DND-41 (cell line): Measurements from ENCODE around the gene MORN1.

Source experiments
- ATAC-seq: fragments of 200-7000 bp; cut with Tn5 transposase; 3 replicates; pipeline ENCODE4 v1.9.1; 2021; ENCODE audit warnings: low read depth; ENCODE audit not compliant: insufficient read depth
- DNase-seq: peaks from one replicate; pipeline ENCODE4 v3.0.0-alpha.2; 2020
- H2AFZ ChIP-seq: 2 replicates; pipeline ENCODE4 v1.6.0; 2012; ENCODE audit warnings: low read depth, low read length
- H3K27ac ChIP-seq: 2 replicates; pipeline ENCODE4 v1.5.1; 2012; ENCODE audit warnings: low read length, inconsistent platforms
- H3K27me3 ChIP-seq: fragments of 200-600 bp; sonication (generic); 2 replicates; pipeline ENCODE4 v1.6.0; 2012; ENCODE audit warnings: low read length, mild to moderate bottlenecking, inconsistent platforms; ENCODE audit not compliant: insufficient read depth, poor library complexity
- H3K36me3 ChIP-seq: 2 replicates; pipeline ENCODE4 v1.5.1; 2012; ENCODE audit warnings: low read length, inconsistent platforms; ENCODE audit not compliant: insufficient read depth
- H3K4me1 ChIP-seq: 2 replicates; pipeline ENCODE4 v1.5.1; 2012; ENCODE audit warnings: mild to moderate bottlenecking, low read length; ENCODE audit not compliant: insufficient read depth
- H3K4me2 ChIP-seq: 2 replicates; pipeline ENCODE4 v1.6.0; 2012; ENCODE audit warnings: mild to moderate bottlenecking, moderate library complexity, low read length, inconsistent platforms; ENCODE audit not compliant: insufficient read depth
- H3K4me3 ChIP-seq, 2 experiments: fragments of 200-600 bp in 1 of 2; shearing (Covaris generic) in 1 of 2; 2 replicates each; pipeline ENCODE4 v1.5.1; 2012 to 2016; ENCODE audit warnings: inconsistent platforms in 2 of 2, low read length in 2 of 2, mild to moderate bottlenecking in 2 of 2, low read depth in 1 of 2, moderate library complexity in 1 of 2
- H3K79me2 ChIP-seq: 2 replicates; pipeline ENCODE4 v1.6.0; 2012; ENCODE audit warnings: low read length, inconsistent platforms; ENCODE audit not compliant: insufficient read depth
- H3K9ac ChIP-seq: 2 replicates; pipeline ENCODE4 v1.6.0; 2012; ENCODE audit warnings: low read depth, mild to moderate bottlenecking, inconsistent platforms, low read length, moderate library complexity
- H3K9me3 ChIP-seq: 2 replicates; pipeline ENCODE4 v1.5.1; 2012; ENCODE audit warnings: low read length, moderate library complexity, mild to moderate bottlenecking, inconsistent platforms; ENCODE audit not compliant: insufficient read depth, severe bottlenecking
- H4K20me1 ChIP-seq: 2 replicates; pipeline ENCODE4 v1.6.0; 2012; ENCODE audit warnings: low read length; ENCODE audit not compliant: insufficient read depth
- CTCF ChIP-seq: IDR thresholded peaks from 2 replicates; pipeline ENCODE4 v1.5.1; 2012; ENCODE audit warnings: borderline replicate concordance, low read length, moderate library complexity, mild to moderate bottlenecking; ENCODE audit not compliant: poor library complexity, severe bottlenecking; ENCODE audit errors: extremely low read depth
- EZH2 ChIP-seq: IDR thresholded peaks from 3 replicates; pipeline ENCODE4 v1.6.1; 2012; ENCODE audit warnings: borderline replicate concordance, low read depth, mild to moderate bottlenecking, moderate library complexity, low read length, inconsistent platforms; ENCODE audit not compliant: severe bottlenecking

The MORN1 gene

DNA sequence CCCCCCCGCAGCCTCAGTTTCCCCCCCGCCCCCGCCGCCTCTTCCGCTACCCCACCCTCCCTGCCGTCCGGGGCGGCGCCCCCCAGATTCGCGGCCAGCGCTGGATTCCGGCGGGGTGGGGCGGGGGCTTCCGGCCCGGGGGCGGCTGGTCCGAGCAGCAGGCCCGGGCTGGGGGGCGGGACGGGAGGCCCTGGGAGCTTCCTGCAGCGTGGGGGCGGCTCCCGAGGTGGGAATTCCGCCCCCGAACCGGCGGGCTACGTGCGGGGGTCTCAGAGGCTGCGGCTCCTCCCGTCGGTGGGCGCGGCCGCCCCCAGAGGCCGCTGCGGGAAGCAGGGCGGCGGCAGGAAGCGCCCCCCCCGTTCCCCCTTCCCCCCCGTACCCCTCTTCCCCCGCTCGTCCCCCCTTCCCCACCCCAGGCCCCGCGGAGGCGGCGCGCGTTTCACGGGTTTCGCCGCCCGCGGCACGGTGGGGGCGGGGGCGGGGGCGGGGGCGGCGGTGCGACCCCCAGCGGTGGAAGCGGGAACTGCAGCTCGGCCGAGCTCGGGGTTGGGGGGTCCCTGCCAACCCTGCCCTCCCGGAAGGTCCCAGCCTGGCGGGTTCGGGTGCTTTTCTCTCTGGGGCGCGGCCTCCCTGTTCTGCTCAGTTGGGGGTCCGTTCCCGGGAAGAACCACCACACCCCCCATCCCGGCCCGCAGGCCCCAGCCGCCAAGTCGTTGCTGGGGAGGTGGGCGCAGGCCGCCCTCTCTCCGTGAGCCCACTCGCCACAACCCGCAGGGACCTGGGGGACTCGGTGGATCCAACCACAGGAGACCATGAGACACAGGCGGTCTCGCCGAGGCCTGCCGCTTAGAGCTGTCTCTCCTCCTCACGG lies 76.3 kb downstream of the MORN1 start:
- Histone ChIP-seq H2AFZ (peak overlapping the region; percentile 70), H3K9ac (peak overlapping the region; percentile 65), H3K9me3 (no peaks in the 10 kb centered on the region), H3K79me2 (no peaks in the 10 kb centered on the region), H3K27me3 (no peaks in the 10 kb centered on the region), H3K27ac (peak overlapping the region; percentile 63), H3K4me3 (peak overlapping the region; percentile 12 to 57; a peak in 3 of 4 replicates), H4K20me1 (peaks cover 18% of the 10 kb centered on the region), H3K36me3 (no peaks in the 10 kb centered on the region), H3K4me2 (peak overlapping the region; percentile 82), H3K4me1 (peaks cover 43% of the 10 kb centered on the region)
- ATAC-seq, result peak; percentile 51
- TF ChIP-seq EZH2 (no peak), CTCF (peak; percentile 72)
- peak; percentile 63 for DNase-seq

DNA sequence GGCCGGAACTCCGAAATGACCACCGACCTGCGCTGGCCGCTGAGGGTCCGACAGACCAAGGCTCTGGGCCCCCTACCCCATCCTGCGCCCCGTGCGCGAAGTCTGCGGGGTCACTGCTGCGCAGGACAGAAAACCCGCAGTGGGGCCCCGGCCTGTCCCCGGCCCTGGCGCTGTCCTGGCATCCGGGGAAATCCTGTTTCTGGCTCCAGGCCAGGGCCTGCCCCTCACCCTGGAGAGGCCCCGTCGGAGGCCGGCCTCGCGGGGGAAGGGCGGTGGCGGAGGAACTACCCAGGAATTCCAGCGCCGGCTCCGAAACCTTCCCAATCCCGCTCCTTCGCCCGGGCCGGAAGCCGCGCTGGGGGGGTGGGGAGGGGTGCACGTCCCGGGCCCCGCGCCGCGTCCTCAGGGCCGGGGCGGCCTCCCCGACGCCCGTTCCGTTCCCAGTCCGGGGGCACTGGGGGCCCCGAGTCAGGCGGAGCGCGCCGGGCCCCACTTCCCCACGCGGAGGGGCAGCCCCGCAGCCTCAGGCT lies 77.0 kb downstream of the MORN1 start:
- Histone ChIP-seq H3K4me1 (peaks cover 36% of the 10 kb centered on the region), H3K4me3 (no peak overlapping the region), H3K36me3 (no peaks in the 10 kb centered on the region), H3K4me2 (no peak overlapping the region; the same call in 1 of the 2 replicates), H3K9me3 (no peaks in the 10 kb centered on the region), H2AFZ (no peak overlapping the region), H3K9ac (no peak overlapping the region), H3K27ac (no peak overlapping the region), H4K20me1 (peaks cover 15% of the 10 kb centered on the region), H3K27me3 (no peaks in the 10 kb centered on the region), H3K79me2 (no peaks in the 10 kb centered on the region)
- TF ChIP-seq CTCF, result no peak
- no peak for TF ChIP-seq EZH2
- ATAC-seq, result peak; percentile 6; the same call in 2 of the 3 replicates
- no peak for DNase-seq

DNA sequence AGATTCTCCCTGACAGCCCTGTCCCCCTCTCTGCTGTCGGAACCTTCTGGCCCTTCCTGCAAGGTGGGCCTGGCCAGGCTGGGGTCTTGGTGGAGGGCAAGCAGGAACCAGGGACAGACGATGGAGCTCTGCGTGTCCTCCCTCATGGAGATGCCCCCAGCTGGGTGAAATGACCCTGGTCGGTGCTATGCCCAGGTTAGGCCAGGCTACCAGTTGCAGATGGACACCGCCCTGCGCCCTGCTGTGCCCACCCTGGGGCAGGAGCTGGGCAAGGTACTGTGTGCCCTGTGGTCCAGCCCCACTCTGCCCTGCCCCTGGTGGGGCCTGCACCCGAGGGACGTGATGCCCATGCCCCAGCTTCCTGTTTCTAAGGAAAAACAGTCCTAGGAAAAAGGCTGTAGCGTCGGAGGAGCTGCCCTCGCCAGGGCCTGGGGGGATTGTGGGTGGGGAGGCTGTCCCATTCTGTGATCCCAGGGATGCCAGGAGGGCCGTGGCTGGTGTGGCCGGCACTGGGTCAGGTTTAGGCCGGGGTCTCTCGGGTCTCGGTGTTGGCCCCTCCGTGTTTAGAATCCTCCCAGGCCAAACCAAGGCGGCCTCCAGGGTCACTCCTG lies 77.6 kb downstream of the MORN1 start:
- no peak overlapping the region for H3K27ac ChIP-seq
- TF ChIP-seq CTCF, result no peak
- no peak for TF ChIP-seq EZH2
- no peak overlapping the region for H3K9ac ChIP-seq
- H3K4me3 ChIP-seq, result no peak overlapping the region
- no peak overlapping the region for H3K4me2 ChIP-seq
- no peak for DNase-seq
- H3K4me1 ChIP-seq, result peaks cover 30% of the 10 kb centered on the region
- ATAC-seq, result no peak
- H4K20me1 ChIP-seq, result peaks cover 17% of the 10 kb centered on the region
- no peaks in the 10 kb centered on the region for H3K9me3 ChIP-seq
- H3K27me3 ChIP-seq, result no peaks in the 10 kb centered on the region
- H2AFZ ChIP-seq, result no peak overlapping the region
- H3K36me3 ChIP-seq, result peaks cover 3% of the 10 kb centered on the region; the same call in 1 of the 2 replicates
- H3K79me2 ChIP-seq, result no peaks in the 10 kb centered on the region
